Activated naive CD8-positive, alpha-beta T cell treated with anti-CD3 and anti-CD28 coated beads, Interleukin-2, amount 50 U/mL, for 24 hours (primary cell): ENCODE measurements around the gene TTYH2.

Experiments used
- ATAC-seq: fragments of 150-1000 bp; cut with Tn5 transposase; one replicate; pipeline ENCODE4 v1.10.0; 2021
- DNase-seq: peaks from one replicate; pipeline ENCODE4 v3.0.0; 2021
- H3K27ac Mint-ChIP-seq: one replicate; pipeline ENCODE4 v1.8.0; 2021; ENCODE audit warnings: mild to moderate bottlenecking, mixed read lengths
- H3K27me3 Mint-ChIP-seq: one replicate; pipeline ENCODE4 v1.8.0; 2021; ENCODE audit warnings: mixed read lengths
- H3K36me3 Mint-ChIP-seq: one replicate; pipeline ENCODE4 v1.8.0; 2021; ENCODE audit warnings: low read depth, mixed read lengths
- H3K4me1 Mint-ChIP-seq: one replicate; pipeline ENCODE4 v1.8.0; 2021; ENCODE audit warnings: mixed read lengths
- H3K4me3 Mint-ChIP-seq: one replicate; pipeline ENCODE4 v1.8.0; 2021; ENCODE audit warnings: mild to moderate bottlenecking, moderate library complexity, mixed read lengths
- H3K9me3 Mint-ChIP-seq: one replicate; pipeline ENCODE4 v1.8.0; 2021; ENCODE audit warnings: mixed read lengths

TTYH2 gene

DNA sequence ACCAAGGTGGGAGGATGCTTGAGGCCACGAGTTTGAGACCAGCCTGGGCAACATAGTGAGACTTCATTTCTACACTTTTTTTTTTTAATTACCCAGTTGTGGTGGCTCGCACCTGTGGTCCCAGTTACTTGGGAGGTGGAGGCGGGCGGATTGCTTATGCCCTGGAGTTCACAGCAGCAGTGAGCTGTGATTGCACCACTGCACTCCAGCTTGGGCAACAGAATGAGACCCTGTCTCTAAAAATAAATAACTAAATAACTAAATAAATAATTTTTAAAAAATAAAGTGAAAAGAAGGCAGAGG lies 70.0 kb downstream of the TTYH2 start:
- H3K36me3 Mint-ChIP-seq: no peaks in the 10 kb centered on the region
- ATAC-seq: no peak
- H3K27me3 Mint-ChIP-seq: no peaks in the 10 kb centered on the region
- peak overlapping the region; percentile 94 for H3K27ac Mint-ChIP-seq
- DNase-seq: peak; percentile 34
- H3K9me3 Mint-ChIP-seq: no peaks in the 10 kb centered on the region
- H3K4me1 Mint-ChIP-seq: peaks cover 60% of the 10 kb centered on the region
- peak overlapping the region; percentile 41 for H3K4me3 Mint-ChIP-seq

DNA sequence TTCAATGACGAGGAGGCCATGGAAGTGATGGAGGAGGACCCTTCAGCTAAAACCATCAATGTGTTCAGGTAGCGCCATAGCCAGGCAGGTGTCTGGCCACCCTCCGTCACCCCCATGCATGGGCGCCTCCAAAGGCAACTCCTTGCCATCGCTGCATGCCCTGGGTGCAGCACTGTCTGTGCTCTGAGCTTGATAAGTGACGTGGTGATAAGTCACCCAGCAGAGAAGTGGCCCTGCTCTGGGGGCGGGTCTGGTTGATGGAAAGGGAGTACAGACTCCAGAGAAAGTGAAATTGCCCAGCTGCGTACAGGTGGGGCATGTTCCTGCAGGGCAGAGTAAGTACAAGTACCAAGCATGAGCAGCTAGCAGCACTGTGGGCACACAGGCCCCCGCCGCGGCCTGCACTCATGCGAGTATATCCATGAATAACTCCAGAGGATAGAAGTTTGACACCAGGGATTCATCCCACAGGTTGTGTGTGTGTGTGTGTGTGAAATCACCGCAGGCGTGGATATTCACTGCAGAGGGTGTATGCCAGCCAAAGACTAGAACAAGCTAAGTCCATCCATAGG lies 73.7 kb downstream of the TTYH2 start:
- ATAC-seq: no peak
- Mint-ChIP-seq H3K27ac (no peak overlapping the region), H3K36me3 (no peaks in the 10 kb centered on the region), H3K4me1 (peaks cover 47% of the 10 kb centered on the region), H3K9me3 (no peaks in the 10 kb centered on the region), H3K4me3 (no peak overlapping the region), H3K27me3 (no peaks in the 10 kb centered on the region)
- no peak for DNase-seq

DNA sequence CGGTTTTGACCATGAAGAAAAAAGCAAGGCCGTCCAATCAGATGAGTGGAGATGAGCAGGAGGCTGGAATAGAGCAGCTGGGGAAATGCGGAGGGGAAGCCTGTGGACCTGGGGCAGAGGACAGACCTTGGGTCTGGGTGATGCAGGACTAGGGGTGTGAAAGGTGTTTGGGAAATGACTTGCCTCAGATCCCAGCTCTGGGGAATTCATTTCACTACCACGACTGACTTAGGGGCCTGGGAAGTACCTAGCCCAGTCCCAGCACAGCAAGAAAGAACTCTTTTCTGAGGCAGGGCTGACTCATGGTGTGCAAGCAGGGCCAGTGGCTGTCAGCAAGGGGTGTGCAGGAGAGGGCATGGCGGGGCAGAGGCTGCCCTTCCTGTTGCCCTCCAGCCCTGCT lies 75.4 kb downstream of the TTYH2 start:
- DNase-seq: peak; percentile 32
- no peaks in the 10 kb centered on the region for H3K36me3 Mint-ChIP-seq
- no peaks in the 10 kb centered on the region for H3K9me3 Mint-ChIP-seq
- no peak overlapping the region for H3K4me3 Mint-ChIP-seq
- no peaks in the 10 kb centered on the region for H3K27me3 Mint-ChIP-seq
- ATAC-seq: peak; percentile 93
- peaks cover 32% of the 10 kb centered on the region for H3K4me1 Mint-ChIP-seq
- H3K27ac Mint-ChIP-seq: no peak overlapping the region

DNA sequence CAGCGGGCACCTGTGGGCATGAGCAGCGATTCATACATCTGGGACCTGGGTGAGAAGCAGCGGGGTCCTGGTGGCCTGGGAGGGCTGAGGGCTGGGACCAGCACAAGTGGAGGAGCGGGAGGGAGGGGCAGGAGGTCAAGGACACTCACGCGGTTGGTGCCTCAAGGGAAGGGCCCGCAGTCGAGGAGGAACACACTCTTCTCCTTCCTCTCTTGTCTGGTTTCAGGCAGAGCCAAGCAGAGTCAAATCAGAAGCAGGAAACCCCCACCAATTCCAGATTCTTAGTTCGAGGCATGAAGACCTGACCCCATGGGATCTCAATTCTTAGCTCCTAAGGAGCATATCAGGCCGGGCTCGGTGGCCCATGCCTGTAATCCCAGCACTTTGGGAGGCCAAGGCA lies 76.3 kb downstream of the TTYH2 start:
- Mint-ChIP-seq H3K27ac (no peak overlapping the region), H3K27me3 (no peaks in the 10 kb centered on the region)
- no peak for ATAC-seq

DNA sequence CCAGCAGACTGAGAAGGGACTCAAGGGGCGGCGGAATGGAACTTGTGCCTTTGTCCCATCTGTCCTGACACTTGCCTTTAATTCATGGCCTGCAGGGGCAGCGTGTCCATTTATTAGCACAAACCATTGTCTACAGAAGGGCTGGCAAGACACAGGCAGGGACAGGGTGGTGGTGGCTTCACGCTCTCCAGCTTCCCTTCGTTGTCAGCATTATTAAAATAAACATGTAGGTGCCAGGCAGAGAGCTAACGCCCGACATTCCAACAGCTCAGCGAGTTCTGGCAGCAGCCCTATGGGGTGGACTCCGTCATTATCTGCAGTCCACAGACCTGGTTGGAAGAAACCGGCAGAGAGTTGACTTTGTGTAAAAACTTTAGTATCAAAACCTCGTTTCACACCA lies 77.0 kb downstream of the TTYH2 start:
- H3K27me3 Mint-ChIP-seq: no peaks in the 10 kb centered on the region
- no peak overlapping the region for H3K27ac Mint-ChIP-seq
- H3K4me3 Mint-ChIP-seq: no peak overlapping the region
- peaks cover 20% of the 10 kb centered on the region for H3K4me1 Mint-ChIP-seq
- no peak for DNase-seq
- H3K36me3 Mint-ChIP-seq: no peaks in the 10 kb centered on the region
- H3K9me3 Mint-ChIP-seq: peaks cover 4% of the 10 kb centered on the region
- ATAC-seq: no peak

More for the DNA sequence above, 76.3 kb downstream of the TTYH2 start:
- Mint-ChIP-seq H3K9me3 (peaks cover 1% of the 10 kb centered on the region), H3K4me3 (no peak overlapping the region), H3K4me1 (peaks cover 25% of the 10 kb centered on the region), H3K36me3 (no peaks in the 10 kb centered on the region)
- no peak for DNase-seq

DNA sequence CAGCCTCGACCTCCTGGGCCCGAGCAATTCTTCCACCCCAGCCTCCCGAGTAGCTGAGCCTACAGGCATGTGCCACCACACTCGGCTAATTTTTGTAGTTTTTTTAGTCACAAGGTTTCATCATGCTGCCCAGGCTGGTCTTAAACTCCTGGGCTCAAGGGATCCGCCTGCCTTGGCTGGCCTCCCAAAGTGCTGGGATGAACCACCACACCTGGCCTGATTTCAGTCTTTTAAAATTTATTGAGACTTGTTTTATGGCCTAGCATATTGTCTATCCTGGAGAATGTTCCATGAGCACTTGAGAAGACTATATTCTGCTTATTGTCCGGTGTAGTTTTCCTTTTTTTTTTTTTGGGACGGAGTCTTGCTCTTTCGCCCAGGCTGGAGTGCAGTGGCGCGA lies 79.1 kb downstream of the TTYH2 start:
- no peak for DNase-seq
- Mint-ChIP-seq H3K27me3 (peaks cover under 1% of the 10 kb centered on the region), H3K27ac (no peak overlapping the region), H3K9me3 (peaks cover 4% of the 10 kb centered on the region), H3K36me3 (no peaks in the 10 kb centered on the region), H3K4me1 (peaks cover 32% of the 10 kb centered on the region), H3K4me3 (no peak overlapping the region)
- no peak for ATAC-seq

DNA sequence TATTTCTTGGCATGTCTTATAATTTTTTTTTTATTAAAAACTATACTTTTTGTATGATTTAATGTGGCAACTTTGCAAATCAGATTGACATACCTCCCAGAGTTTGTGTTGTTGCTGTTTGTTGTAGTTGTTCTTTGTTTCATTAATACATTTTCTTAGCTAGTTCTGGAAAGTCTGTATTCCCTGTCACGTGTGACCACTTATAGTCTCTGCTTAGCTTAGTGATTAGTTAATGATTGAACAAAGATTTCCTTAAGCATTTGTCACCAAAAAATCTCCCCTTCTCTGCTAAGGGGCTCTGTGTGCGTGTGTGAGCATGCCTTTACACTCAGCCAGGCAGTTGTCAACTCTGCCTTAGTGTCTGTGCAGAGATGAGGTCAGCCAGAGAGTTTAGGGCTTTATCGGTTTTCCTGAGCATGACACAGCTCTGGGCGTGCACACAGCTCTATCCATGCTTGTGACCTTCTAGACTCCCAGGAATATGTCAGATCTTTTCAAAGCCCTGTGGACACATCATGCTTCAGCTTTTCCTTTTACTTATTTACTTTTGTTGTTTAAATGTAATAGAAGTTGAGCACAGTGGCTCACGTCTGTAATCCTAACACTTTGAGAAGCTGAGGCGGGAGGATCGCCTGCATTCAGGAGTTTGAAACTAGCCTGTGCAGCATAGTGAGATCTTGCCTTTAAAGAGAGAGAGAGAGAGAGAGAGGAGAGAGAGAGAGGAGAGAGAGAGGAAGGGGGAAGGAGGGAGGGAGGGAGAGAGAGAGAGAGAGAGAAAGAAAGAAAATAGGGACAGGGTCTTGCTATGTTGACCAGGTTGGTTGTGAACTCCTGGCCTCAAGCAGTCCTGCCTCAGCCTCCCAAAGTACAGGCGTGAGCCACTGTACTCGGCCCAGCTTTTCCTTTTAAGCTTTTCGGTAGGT lies 82.5 kb downstream of the TTYH2 start:
- Mint-ChIP-seq H3K9me3 (peaks cover 4% of the 10 kb centered on the region), H3K4me1 (peaks cover 30% of the 10 kb centered on the region), H3K36me3 (no peaks in the 10 kb centered on the region), H3K27me3 (peaks cover 11% of the 10 kb centered on the region), H3K27ac (no peak overlapping the region), H3K4me3 (no peak overlapping the region)
- DNase-seq (no peak), ATAC-seq (no peak)

DNA sequence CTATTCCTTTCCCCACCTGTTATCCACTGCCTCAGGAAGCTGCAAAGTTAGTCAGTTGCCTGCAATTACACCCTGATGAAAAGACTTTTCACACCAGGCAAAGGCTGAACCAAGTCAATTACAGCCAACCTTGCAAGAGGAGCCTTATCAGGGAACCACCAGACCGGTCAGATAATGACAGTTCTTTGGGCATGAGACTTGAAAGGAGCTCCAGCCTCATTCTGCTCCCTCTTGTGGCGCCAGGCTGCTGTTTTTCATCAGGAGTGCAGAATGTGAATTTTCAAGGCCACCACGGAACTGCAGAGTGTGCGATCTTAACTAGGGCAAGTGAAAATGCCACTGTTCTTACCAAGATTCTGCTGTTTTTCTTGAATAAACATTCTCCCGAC lies 83.2 kb downstream of the TTYH2 start:
- Mint-ChIP-seq H3K27me3 (peaks cover 11% of the 10 kb centered on the region), H3K27ac (no peak overlapping the region), H3K36me3 (no peaks in the 10 kb centered on the region), H3K9me3 (peaks cover 4% of the 10 kb centered on the region), H3K4me1 (peaks cover 33% of the 10 kb centered on the region), H3K4me3 (peak overlapping the region; percentile 4)
- no peak for ATAC-seq
- DNase-seq: peak; percentile 41

DNA sequence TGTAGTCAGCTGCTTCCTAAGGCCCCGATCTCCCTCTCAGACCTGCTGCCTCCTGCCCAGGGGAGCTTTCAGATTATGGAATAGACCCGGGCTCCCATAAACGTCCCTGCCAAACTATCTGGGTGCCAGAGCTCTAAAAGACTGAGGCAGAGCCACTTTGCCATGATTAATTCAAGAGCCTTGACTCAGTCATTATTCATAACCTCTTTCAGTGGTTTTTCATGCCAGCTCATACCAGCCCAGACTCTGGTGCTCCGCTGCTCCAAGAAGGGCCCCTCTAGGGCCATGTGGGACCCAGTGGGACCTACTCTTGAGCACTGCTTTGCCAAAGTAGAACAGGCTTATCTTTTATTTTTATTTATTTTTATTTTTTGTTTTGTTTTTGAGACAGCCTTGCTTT lies 84.6 kb downstream of the TTYH2 start:
- DNase-seq (peak; percentile 54), ATAC-seq (peak; percentile 99)
- H3K27ac Mint-ChIP-seq: peak overlapping the region; percentile 57

DNA sequence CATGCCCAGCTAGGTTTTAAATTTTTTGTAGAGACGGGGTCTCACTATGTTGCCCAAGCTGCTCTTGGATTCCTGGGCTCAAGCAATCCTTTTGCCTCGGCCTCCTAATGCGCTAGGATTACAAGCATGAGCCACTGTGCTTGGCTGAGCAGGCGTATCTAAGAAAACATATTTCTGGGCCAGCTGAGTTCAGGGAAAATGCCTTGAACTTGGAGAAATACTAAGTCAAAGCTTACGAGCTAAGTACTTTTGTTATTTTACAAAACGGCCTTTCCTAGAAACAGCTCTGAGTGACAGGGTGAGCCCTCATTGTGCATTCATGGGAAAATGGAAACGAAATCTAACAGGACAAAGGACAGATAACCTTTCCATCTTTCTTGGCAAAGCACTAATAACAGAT lies 85.4 kb downstream of the TTYH2 start:
- H3K36me3 Mint-ChIP-seq: no peaks in the 10 kb centered on the region
- no peak overlapping the region for H3K4me3 Mint-ChIP-seq
- peaks cover 11% of the 10 kb centered on the region for H3K27me3 Mint-ChIP-seq
- H3K4me1 Mint-ChIP-seq: peaks cover 33% of the 10 kb centered on the region
- peaks cover 4% of the 10 kb centered on the region for H3K9me3 Mint-ChIP-seq
- H3K27ac Mint-ChIP-seq: no peak overlapping the region
- DNase-seq (no peak), ATAC-seq (no peak)

More for the DNA sequence above, 84.6 kb downstream of the TTYH2 start:
- peaks cover 11% of the 10 kb centered on the region for H3K27me3 Mint-ChIP-seq
- H3K4me3 Mint-ChIP-seq: peak overlapping the region; percentile 24
- H3K36me3 Mint-ChIP-seq: no peaks in the 10 kb centered on the region
- peaks cover 4% of the 10 kb centered on the region for H3K9me3 Mint-ChIP-seq
- H3K4me1 Mint-ChIP-seq: peaks cover 33% of the 10 kb centered on the region

DNA sequence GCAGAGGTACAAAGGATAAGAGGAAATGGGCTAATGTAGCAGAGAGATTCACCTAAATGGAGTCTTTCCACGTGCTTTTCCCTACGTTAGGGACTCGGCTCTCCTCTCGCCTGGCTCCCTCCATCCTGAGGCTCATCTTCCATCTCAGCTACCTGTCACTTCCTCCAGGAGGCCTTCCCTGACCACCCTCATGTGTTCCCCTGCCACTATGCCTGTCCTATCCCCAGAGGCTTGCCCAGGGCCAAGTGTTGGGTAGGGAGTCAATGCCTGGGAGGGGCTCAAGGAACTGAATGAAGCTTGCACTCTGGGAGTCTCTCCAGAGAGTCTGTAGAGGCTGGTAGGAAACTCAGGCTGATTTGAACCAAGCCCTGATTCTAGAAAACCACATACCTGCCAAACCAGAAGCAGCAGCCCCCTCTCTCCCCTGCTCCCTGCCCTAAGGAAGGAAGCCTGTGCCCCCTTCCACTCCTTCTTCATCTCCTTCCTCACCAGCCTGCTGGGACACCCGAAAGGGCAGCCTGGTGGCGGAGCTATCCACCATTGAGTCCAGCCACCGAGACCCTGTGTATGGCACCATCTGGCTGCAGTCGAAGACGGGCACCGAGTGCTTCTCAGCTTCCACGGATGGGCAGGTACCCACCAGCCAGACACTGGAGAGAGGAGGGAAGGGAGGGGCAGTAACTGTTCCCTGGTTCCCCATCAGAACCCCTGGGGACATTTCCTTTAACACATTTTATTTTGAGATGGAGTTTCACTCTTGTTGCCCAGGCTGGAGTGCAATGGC lies 86.0 kb downstream of the TTYH2 start:
- no peak for DNase-seq
- Mint-ChIP-seq H3K36me3 (no peaks in the 10 kb centered on the region), H3K4me3 (no peak overlapping the region), H3K4me1 (peaks cover 33% of the 10 kb centered on the region), H3K9me3 (peaks cover 4% of the 10 kb centered on the region), H3K27me3 (peaks cover 11% of the 10 kb centered on the region), H3K27ac (no peak overlapping the region)
- no peak for ATAC-seq

DNA sequence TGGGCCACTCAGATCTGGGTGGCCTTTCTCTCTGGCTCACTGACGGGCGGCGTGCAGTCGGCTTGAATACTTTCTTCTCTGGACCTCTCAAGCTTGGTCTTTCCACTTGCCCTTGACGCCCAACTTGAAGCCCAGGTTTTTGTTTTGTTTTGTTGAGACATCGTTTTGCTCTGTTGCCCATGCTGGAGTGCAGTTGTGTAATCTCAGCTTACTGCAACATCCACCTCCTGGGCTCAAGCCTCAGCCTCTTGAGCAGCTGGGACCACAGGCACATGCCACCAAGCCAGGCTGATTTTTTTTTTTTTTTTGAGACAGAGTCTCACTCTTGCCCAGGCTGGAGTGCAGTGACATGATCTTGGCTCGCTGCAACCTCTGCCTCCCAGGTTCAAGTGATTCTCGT lies 89.9 kb downstream of the TTYH2 start:
- H3K4me1 Mint-ChIP-seq: peaks cover 23% of the 10 kb centered on the region
- no peaks in the 10 kb centered on the region for H3K9me3 Mint-ChIP-seq
- ATAC-seq (no peak), DNase-seq (no peak)
- no peak overlapping the region for H3K4me3 Mint-ChIP-seq
- peaks cover 15% of the 10 kb centered on the region for H3K27me3 Mint-ChIP-seq
- H3K27ac Mint-ChIP-seq: no peak overlapping the region
- H3K36me3 Mint-ChIP-seq: no peaks in the 10 kb centered on the region

DNA sequence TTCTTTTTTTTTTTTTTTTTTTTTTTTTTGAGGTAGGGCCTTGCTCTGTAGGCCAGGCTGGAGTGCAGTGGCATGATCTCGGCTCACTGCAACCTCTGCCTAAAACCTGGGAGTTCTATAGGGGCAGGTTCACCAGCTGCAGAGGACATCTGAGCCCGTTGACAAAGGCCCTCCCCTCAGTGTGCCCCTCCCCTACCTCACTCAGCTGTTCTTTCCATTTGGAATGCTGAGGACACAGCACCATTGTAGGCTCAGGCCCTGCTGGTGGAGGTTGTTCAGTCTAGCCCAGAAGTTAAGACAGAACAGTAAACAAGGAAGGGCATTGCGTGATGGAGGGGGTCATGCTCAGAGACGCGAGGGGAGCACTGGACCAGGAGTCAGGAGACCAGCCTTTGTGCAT lies 90.8 kb downstream of the TTYH2 start:
- H3K4me1 Mint-ChIP-seq: peaks cover 16% of the 10 kb centered on the region
- H3K27me3 Mint-ChIP-seq: peaks cover 22% of the 10 kb centered on the region
- no peaks in the 10 kb centered on the region for H3K9me3 Mint-ChIP-seq
- no peak for DNase-seq
- H3K4me3 Mint-ChIP-seq: no peak overlapping the region
- H3K36me3 Mint-ChIP-seq: no peaks in the 10 kb centered on the region
- no peak for ATAC-seq
- no peak overlapping the region for H3K27ac Mint-ChIP-seq

DNA sequence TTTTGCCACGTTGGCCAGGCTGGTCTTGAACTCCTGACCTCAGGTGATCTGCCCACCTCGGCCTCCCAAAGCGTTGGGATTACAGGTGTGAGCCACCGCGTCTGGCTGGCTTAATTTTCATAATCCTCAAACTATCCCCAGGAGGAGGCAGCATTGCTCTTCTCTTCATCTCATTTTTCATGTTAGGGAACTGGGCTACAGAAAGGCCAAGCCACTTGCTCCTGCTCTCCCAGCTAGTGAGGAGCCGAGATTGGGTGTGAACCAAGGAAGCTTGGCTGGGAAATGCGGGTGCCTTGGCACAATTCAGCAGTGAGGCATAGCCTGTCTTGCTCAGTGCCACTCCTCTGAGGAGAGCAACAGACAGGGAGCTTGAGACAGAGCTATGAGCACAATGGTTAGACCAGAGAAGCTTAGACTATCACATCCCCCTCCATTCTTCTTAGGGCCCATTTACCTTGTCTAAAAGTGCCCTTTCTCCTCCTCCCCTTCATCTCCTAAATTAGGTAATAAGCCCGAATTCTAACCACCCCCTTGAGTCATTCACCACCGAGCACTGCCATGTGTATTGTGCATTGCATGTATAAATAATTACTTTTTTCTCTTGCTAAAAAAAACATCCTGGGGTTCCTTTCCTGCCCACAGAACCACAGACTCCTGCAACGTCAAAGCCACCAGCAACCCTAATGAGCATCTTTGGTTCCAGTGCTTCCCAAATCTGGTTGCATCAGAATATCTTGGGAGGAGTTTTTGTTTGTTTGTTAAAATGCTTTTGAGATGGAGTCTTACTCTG lies 92.7 kb downstream of the TTYH2 start:
- peaks cover 13% of the 10 kb centered on the region for H3K4me1 Mint-ChIP-seq
- peak; percentile 44 for ATAC-seq
- no peaks in the 10 kb centered on the region for H3K9me3 Mint-ChIP-seq
- H3K4me3 Mint-ChIP-seq: no peak overlapping the region
- H3K27ac Mint-ChIP-seq: no peak overlapping the region
- H3K36me3 Mint-ChIP-seq: no peaks in the 10 kb centered on the region
- DNase-seq: no peak
- peaks cover 18% of the 10 kb centered on the region for H3K27me3 Mint-ChIP-seq
